GM21367 (cell line): ENCODE results near the gene FBXO10.
A peak's percentile ranks its signal among the peaks of the same experiment; 100 is the strongest.
"Not testable (repeated sequence)": the region's sequence is repeated elsewhere in the genome, so short reads cannot be mapped to it uniquely, and the experiment has no call there.

Experiments
- ATAC-seq: cut with Tn5 transposase; IDR thresholded peaks from one replicate; pipeline ENCODE4 v1.9.1; 2021; ENCODE audit not compliant: unreplicated experiment

The FBXO10 gene

GRCh38 chr9:37512437-37512836, 63.7 kb downstream of the FBXO10 start:
- no peak for ATAC-seq

GRCh38 chr9:37511016-37512010, 64.9 kb downstream of the FBXO10 start:
- no peak for ATAC-seq

- ATAC-seq: not testable (repeated sequence)
Measured at GRCh38 chr9:37510053-37510452, 66.1 kb downstream of the FBXO10 start.

GRCh38 chr9:37509536-37509935, 66.6 kb downstream of the FBXO10 start:
- no peak for ATAC-seq

GRCh38 chr9:37508834-37509206, 67.4 kb downstream of the FBXO10 start:
- no peak for ATAC-seq

- ATAC-seq: no peak
Measured at GRCh38 chr9:37508135-37508833, 67.9 kb downstream of the FBXO10 start.

- no peak for ATAC-seq
Measured at GRCh38 chr9:37507566-37508134, 68.5 kb downstream of the FBXO10 start.

GRCh38 chr9:37504605-37505004, 71.6 kb downstream of the FBXO10 start:
- no peak for ATAC-seq

GRCh38 chr9:37503736-37504135, 72.4 kb downstream of the FBXO10 start:
- no peak for ATAC-seq

GRCh38 chr9:37501957-37502596, 74.1 kb downstream of the FBXO10 start:
- ATAC-seq: no peak

GRCh38 chr9:37499297-37499696, 76.9 kb downstream of the FBXO10 start:
- no peak for ATAC-seq

- no peak for ATAC-seq
Measured at GRCh38 chr9:37498457-37498856, 77.7 kb downstream of the FBXO10 start.

GRCh38 chr9:37497320-37497719, 78.9 kb downstream of the FBXO10 start:
- no peak for ATAC-seq

- ATAC-seq: no peak
Measured at GRCh38 chr9:37496020-37496419, 80.2 kb downstream of the FBXO10 start.

- ATAC-seq: no peak
Measured at GRCh38 chr9:37495571-37495970, 80.6 kb downstream of the FBXO10 start.

GRCh38 chr9:37491939-37492338, 84.2 kb downstream of the FBXO10 start:
- no peak for ATAC-seq

GRCh38 chr9:37486616-37487548, 89.3 kb downstream of the FBXO10 start:
- no peak for ATAC-seq

- no peak for ATAC-seq
Measured at GRCh38 chr9:37486256-37486615, 89.9 kb downstream of the FBXO10 start.

- ATAC-seq: peak; percentile 97
Measured at GRCh38 chr9:37485389-37486255, 90.6 kb downstream of the FBXO10 start, which contains the start of gene POLR1E. Gene POLR1E (plus strand): TSS chr9:37485948. CDS start chr9:37486048, 100 bp downstream.
